Neural cell (in vitro differentiated cells): Measurements from ENCODE around the gene TTPAL. TPM values are rescaled to one million over a fixed set of nuclear protein-coding genes. Genes with fewer than 3 reads are reported as not detected.

Experiments
- H2AFZ ChIP-seq: fragments of 200-600, 300-800 bp; sonication (generic), shearing (Covaris generic); 2 replicates; pipeline ENCODE4 v1.6.0; 2014; ENCODE audit warnings: low read depth, mild to moderate bottlenecking, antibody characterized with exemption, low read length, moderate library complexity
- H3F3A ChIP-seq: fragments of 200-600 bp; shearing (Covaris generic); 2 replicates; pipeline ENCODE4 v1.6.1; 2016; ENCODE audit warnings: mild to moderate bottlenecking, moderate library complexity, mixed read lengths, antibody characterized with exemption, low read length; ENCODE audit not compliant: insufficient read depth, poor library complexity, severe bottlenecking
- H3K27ac ChIP-seq: fragments of 200-600, 300-800 bp; sonication (generic), shearing (Covaris generic); 2 replicates; pipeline ENCODE4 v1.5.1; 2014; ENCODE audit warnings: mild to moderate bottlenecking, low read length, moderate library complexity
- H3K27me3 ChIP-seq: fragments of 300-800, 200-600 bp; sonication (generic), shearing (Covaris generic); 2 replicates; pipeline ENCODE4 v1.6.0; 2014; ENCODE audit warnings: mild to moderate bottlenecking, low read depth, low read length, moderate library complexity; ENCODE audit not compliant: insufficient read depth
- H3K36me3 ChIP-seq: fragments of 300-800, 200-600 bp; sonication (generic), shearing (Covaris generic); 2 replicates; pipeline ENCODE4 v1.5.1; 2014; ENCODE audit warnings: mild to moderate bottlenecking, antibody characterized with exemption, low read length, moderate library complexity; ENCODE audit not compliant: insufficient read depth
- H3K4me2 ChIP-seq: fragments of 300-800, 200-600 bp; sonication (generic), shearing (Covaris generic); 2 replicates; pipeline ENCODE4 v1.6.0; 2014; ENCODE audit warnings: mild to moderate bottlenecking, low read length
- H3K4me3 ChIP-seq: fragments of 300-800, 200-600 bp; sonication (generic), shearing (Covaris generic); 2 replicates; pipeline ENCODE4 v1.5.1; 2014; ENCODE audit warnings: mild to moderate bottlenecking, low read length, moderate library complexity
- H3K79me2 ChIP-seq: fragments of 200-600 bp; shearing (Covaris generic); replicated peaks from 2 replicates; pipeline ENCODE4 v1.6.0; 2014; ENCODE audit warnings: mild to moderate bottlenecking, low read length, moderate library complexity; ENCODE audit not compliant: insufficient read depth
- H3K9ac ChIP-seq: fragments of 300-800, 200-600 bp; sonication (generic), shearing (Covaris generic); 2 replicates; pipeline ENCODE4 v1.6.1; 2016; ENCODE audit warnings: mild to moderate bottlenecking, low read length, mixed read lengths
- H3K9me2 ChIP-seq: fragments of 200-600 bp; shearing (Covaris generic); 2 replicates; pipeline ENCODE4 v1.6.1; 2016; ENCODE audit warnings: mild to moderate bottlenecking, low read length, mixed read lengths; ENCODE audit not compliant: insufficient read depth
- H3K9me3 ChIP-seq: fragments of 200-600, 300-800 bp; sonication (generic), shearing (Covaris generic); 2 replicates; pipeline ENCODE4 v1.6.1; 2016; ENCODE audit warnings: mild to moderate bottlenecking, mixed run types, low read length, moderate library complexity, mixed read lengths
- H4K20me1 ChIP-seq: fragments of 200-600 bp; shearing (Covaris generic); 2 replicates; pipeline ENCODE4 v1.6.1; 2016; ENCODE audit warnings: mild to moderate bottlenecking, mixed run types; ENCODE audit not compliant: insufficient read depth
- EP300 ChIP-seq: fragments of 450-650 bp; conservative IDR thresholded peaks from 2 replicates; pipeline ENCODE4 v1.6.1; 2014; ENCODE audit warnings: antibody characterized with exemption, mild to moderate bottlenecking, moderate library complexity; ENCODE audit not compliant: poor library complexity, severe bottlenecking
- EZH2 ChIP-seq: fragments of 200-600, 300-800 bp; shearing (Covaris generic), sonication (generic); IDR thresholded peaks from 2 replicates; pipeline ENCODE4 v1.6.1; 2014; ENCODE audit warnings: antibody characterized with exemption, low read length, borderline replicate concordance, mild to moderate bottlenecking; ENCODE audit not compliant: insufficient read depth, poor library complexity, severe bottlenecking
- MXI1 ChIP-seq: fragments of 450-650 bp; conservative IDR thresholded peaks from 2 replicates; pipeline ENCODE4 v1.6.1; 2014; ENCODE audit warnings: antibody characterized with exemption, mild to moderate bottlenecking; ENCODE audit not compliant: poor library complexity, severe bottlenecking
- POLR2AphosphoS5 ChIP-seq: IDR thresholded peaks from 2 replicates; pipeline ENCODE4 v1.6.1; 2012
- RAD21 ChIP-seq: fragments of 450-650 bp; conservative IDR thresholded peaks from 2 replicates; pipeline ENCODE4 v1.6.1; 2014; ENCODE audit warnings: antibody characterized with exemption, mild to moderate bottlenecking, moderate library complexity
- SMC3 ChIP-seq: fragments of 450-650 bp; conservative IDR thresholded peaks from 2 replicates; pipeline ENCODE4 v1.6.1; 2014; ENCODE audit warnings: antibody characterized with exemption, mild to moderate bottlenecking, moderate library complexity; ENCODE audit not compliant: poor library complexity
- TAF1 ChIP-seq: IDR thresholded peaks from 2 replicates; pipeline ENCODE4 v1.6.1; 2012; ENCODE audit warnings: low read depth
- polyA plus RNA-seq: library from polyadenylated mRNA; depleted of rRNA; stranded (reverse); fragments of >200 nt; gene quantifications from 2 replicates; pipeline ENCODE4 v1.2.3, GENCODE V29; 2014
- TF ChIP-seq, protein P1 (sequence below): fragments of 450-650 bp; IDR thresholded peaks from 2 replicates; pipeline ENCODE4 v1.5.1; 2014; ENCODE audit warnings: antibody characterized with exemption, mild to moderate bottlenecking, moderate library complexity; ENCODE audit not compliant: poor library complexity, severe bottlenecking
- TF ChIP-seq, protein P2 (sequence below): IDR thresholded peaks from 2 replicates; pipeline ENCODE4 v1.6.1; 2012; ENCODE audit warnings: borderline replicate concordance

Gene TTPAL
- polyA plus RNA-seq, 1 donor from 2014 or later, result 11.2 TPM

DNA sequence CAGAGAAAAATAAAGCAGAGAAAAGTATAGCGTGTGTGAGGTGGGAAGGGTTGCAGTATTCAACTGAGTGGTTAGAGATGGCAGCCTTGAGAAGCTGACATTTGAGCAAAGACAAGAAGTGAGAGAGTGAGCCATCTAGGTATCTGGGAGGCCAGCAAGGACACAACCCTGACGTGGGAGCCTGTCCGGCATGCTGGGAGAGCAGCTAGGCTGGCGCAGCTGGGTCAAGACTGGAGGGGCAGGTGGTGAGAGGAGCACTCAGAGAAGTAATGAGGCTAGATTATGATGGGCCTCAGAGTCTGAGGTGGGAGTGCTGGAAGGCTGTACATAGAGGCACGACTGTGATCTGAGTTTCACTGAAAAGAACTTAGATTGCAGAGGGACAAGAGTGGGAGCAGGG is 12.9 kb downstream of the TTPAL start:
- no peaks in the 10 kb centered on the region for H3K79me2 ChIP-seq
- no peak overlapping the region for H3K9ac ChIP-seq
- H3F3A ChIP-seq, result no peaks in the 10 kb centered on the region
- no peak overlapping the region for H3K4me2 ChIP-seq
- H3K36me3 ChIP-seq, result no peaks in the 10 kb centered on the region
- no peaks in the 10 kb centered on the region for H3K9me2 ChIP-seq
- no peak overlapping the region for H2AFZ ChIP-seq
- H3K27ac ChIP-seq, result no peak overlapping the region
- no peaks in the 10 kb centered on the region for H3K9me3 ChIP-seq
- no peaks in the 10 kb centered on the region for H3K27me3 ChIP-seq
- H3K4me3 ChIP-seq, result no peak overlapping the region
- H4K20me1 ChIP-seq, result no peaks in the 10 kb centered on the region
- TF ChIP-seq, protein P1, sequence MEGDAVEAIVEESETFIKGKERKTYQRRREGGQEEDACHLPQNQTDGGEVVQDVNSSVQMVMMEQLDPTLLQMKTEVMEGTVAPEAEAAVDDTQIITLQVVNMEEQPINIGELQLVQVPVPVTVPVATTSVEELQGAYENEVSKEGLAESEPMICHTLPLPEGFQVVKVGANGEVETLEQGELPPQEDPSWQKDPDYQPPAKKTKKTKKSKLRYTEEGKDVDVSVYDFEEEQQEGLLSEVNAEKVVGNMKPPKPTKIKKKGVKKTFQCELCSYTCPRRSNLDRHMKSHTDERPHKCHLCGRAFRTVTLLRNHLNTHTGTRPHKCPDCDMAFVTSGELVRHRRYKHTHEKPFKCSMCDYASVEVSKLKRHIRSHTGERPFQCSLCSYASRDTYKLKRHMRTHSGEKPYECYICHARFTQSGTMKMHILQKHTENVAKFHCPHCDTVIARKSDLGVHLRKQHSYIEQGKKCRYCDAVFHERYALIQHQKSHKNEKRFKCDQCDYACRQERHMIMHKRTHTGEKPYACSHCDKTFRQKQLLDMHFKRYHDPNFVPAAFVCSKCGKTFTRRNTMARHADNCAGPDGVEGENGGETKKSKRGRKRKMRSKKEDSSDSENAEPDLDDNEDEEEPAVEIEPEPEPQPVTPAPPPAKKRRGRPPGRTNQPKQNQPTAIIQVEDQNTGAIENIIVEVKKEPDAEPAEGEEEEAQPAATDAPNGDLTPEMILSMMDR, result no peak
- TF ChIP-seq MXI1 (no peak), EP300 (no peak), EZH2 (no peak), RAD21 (no peak), SMC3 (no peak), POLR2AphosphoS5 (no peak), TAF1 (no peak)
- TF ChIP-seq, protein P2, sequence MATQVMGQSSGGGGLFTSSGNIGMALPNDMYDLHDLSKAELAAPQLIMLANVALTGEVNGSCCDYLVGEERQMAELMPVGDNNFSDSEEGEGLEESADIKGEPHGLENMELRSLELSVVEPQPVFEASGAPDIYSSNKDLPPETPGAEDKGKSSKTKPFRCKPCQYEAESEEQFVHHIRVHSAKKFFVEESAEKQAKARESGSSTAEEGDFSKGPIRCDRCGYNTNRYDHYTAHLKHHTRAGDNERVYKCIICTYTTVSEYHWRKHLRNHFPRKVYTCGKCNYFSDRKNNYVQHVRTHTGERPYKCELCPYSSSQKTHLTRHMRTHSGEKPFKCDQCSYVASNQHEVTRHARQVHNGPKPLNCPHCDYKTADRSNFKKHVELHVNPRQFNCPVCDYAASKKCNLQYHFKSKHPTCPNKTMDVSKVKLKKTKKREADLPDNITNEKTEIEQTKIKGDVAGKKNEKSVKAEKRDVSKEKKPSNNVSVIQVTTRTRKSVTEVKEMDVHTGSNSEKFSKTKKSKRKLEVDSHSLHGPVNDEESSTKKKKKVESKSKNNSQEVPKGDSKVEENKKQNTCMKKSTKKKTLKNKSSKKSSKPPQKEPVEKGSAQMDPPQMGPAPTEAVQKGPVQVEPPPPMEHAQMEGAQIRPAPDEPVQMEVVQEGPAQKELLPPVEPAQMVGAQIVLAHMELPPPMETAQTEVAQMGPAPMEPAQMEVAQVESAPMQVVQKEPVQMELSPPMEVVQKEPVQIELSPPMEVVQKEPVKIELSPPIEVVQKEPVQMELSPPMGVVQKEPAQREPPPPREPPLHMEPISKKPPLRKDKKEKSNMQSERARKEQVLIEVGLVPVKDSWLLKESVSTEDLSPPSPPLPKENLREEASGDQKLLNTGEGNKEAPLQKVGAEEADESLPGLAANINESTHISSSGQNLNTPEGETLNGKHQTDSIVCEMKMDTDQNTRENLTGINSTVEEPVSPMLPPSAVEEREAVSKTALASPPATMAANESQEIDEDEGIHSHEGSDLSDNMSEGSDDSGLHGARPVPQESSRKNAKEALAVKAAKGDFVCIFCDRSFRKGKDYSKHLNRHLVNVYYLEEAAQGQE, result no peak

DNA sequence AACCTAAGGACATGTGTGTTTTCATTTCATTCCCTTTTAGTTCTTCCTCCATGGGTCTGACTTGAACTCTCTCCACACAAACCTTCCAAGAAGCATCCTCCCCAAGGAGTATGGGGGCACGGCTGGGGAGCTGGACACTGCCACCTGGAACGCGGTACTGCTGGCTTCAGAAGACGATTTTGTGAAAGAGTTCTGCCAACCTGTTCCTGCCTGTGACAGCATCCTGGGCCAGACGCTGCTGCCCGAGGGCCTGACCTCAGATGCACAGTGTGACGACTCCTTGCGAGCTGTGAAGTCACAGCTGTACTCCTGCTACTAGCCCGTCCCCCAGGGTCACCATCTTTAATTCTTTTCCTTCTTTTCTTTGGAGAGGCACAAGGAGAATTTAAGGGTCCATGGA is 13.5 kb downstream of the TTPAL start:
- Histone ChIP-seq H3K4me3 (no peak overlapping the region), H3K27me3 (no peaks in the 10 kb centered on the region), H4K20me1 (no peaks in the 10 kb centered on the region), H3F3A (no peaks in the 10 kb centered on the region), H3K27ac (no peak overlapping the region), H2AFZ (no peak overlapping the region), H3K4me2 (no peak overlapping the region), H3K36me3 (no peaks in the 10 kb centered on the region), H3K9me2 (no peaks in the 10 kb centered on the region), H3K9ac (no peak overlapping the region), H3K79me2 (no peaks in the 10 kb centered on the region), H3K9me3 (no peaks in the 10 kb centered on the region)
- TF ChIP-seq, protein P1, result no peak
- TF ChIP-seq POLR2AphosphoS5, result no peak
